ENCODE measurements around the gene ID1.
"Not testable (repeated sequence)": the region's sequence is repeated elsewhere in the genome, so short reads cannot be mapped to it uniquely, and the experiment has no call there.

Gene ID1

DNA sequence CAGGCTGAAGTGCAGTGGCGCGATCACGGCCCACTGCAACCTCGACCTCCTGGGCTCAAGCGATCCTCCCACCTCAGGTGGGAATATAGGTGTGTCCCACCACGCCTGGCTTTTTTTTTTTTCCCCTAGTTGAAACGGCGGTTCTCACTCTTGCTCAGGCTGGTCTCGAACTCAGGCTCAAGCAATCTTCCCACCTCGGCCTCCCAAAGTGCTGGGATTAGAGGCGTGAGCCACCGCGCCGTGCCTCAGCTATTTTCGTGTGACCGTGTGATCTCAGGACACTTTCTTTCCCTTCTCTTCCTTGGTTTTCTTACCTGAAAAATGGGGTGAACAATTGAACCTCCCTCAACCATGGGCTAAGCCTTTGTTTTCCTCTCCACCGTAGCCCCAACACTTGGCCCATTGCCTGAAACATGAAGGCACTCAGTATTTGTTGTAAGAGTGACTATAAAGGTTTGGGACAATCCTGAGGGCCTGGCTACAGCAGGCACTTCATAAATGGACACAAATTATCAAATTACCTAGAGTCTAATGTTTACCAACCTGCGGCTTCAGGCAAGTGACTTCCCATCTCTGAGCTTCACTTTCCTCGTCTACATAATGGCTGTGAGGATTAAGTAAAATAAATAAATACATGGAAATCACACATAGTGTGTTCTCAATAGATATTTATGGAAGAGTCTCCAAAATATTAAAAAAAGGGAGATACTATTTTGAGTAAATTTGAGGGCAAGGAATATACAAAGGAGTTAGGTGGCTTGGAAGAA lies 31.4 kb upstream of the ID1 start:
- DNase-seq = peak; percentile 91

DNA sequence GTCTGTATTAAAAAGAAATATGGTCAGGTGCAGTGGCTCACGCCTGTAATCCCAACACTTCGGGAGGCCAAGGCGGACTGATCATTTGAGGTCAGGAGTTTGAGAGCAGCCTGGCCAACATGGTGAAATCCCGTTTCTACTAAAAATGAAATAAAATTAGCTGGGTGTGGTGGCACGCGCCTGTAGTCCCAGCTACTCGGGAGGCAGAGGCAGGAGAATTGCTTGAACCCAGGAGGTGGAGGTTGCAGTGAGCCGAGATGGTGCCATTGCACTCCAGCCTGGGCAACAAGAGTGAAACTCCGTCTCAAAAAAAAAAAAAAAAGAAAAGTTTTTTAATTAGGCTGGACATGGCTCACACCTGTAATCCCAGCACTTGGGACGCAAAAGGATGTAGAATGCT lies 30.1 kb upstream of the ID1 start:
- not testable (repeated sequence) for DNase-seq

DNA sequence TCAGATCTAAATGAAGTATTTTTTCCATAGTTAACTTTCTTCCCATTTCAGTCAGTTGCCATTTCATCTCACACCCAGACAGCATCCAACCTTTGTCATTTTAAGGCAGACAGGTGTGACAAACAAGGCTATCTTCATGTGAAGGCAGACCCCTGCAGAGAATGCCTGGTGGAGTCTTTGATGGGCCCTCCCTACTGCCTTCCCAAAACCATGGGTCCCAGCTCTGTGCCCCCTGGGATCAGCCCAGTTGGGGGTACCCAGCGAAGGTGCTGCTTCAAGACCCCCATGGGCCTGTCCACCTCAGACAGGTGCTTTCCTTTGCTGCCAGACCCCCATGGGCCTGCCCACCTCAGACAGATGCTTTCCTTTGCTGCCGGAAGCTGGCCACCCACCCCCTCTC lies 28.3 kb upstream of the ID1 start:
- DNase-seq = no peak

DNA sequence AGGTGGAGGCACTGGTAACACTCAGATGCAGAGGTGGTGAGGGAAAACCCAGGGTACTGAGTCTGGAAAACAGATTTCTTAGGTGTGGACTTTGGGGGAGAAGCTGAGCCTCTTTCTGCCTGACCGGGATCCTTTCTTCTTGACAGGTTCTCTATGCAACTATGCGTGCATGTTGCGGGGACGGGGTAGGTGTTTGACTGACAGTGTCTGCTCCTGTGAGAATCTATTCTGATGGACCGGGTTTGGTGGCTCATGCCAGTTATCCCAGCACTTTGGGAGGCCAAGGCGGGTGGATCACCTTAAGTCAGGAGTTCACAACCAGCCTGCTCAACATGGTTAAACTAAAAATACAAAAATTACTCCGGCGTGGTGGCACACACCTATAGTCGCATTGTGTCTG lies 27.9 kb upstream of the ID1 start:
- no peak for DNase-seq

DNA sequence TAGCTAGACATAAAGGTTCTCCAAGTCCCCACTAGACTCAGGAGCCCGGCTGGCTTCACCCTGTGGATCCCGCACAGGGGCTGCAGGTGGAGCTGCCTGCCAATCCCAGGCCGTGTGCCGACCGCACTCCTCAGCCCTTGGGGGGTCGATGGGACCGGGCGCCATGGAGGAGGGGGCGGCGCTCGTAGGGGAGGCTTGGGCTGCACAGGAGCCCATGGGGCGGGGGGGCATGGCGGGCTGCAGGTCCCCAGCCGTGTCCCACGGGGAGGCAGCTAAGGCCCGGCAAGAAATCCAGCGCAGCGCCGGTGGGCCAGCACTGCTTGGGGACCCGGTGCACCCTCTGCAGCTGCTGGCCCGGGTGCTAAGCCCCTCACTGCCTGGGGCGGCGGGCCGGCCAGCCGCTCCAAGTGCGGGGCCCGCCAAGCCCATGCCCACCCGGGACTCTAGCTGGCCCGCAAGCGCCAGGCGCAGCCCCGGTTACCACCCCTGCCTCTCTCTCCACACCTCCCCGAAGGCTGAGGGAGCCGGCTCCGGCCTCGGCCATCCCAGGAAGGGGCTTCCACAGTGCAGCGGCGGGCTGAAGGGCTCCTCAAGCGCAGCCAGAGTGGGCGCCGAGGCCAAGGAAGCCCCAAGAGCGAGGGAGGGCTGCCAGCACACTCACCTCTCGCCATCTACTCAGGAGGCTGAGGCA lies 26.5 kb upstream of the ID1 start:
- no peak for DNase-seq

DNA sequence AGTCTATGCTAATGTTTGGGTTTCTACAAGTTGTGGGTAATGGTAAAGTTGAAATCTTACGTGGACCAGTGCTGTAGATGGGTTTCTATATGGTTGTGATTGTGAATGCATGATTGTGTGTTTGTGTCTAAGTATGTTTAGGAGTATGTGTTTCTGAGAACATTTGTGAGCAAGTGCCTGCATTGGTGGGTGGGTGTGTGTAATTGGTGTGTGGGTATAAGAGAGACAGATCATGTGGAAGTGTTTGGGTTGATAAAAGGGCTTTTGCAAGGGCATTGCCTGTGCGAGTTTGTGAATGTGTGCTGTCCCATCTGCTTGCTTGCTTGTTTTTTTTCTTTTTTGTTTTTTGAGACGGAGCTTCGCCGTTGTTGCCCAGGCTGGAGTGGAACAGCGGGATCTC lies 25.8 kb upstream of the ID1 start:
- no peak for DNase-seq

DNA sequence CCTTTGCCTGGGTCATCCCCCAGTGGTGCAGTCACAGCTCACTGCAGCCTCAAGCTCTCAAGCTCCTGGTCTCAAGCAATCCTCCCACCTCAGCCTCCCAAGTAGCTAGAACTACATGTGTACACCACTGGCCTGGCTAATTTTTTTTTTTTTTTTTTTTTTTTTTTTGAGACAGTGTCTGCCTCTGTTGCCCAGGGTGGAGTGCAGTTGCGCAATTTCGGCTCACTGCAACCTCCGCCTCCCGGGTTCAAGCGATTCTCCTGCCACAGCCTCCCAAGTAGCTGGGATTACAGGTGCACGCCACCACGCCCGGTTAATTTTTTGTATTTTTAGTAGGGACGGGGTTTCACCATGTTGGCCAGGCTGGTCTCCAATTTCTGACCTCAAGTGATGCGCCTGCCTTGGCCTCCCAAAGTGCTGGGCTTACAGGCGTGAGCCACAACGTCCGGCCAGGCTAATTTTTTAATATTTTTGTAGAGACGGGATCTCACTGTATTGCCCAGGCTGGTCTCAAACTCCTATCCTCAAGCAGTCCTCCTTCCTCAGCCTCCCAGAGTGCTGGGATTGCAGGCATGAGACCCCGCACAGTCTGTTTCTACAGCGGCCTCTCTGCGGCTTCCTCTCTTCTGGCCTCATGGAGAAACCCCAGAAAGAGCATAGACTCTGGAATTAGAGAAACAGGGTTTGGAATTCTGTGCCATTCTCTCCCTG lies 25.0 kb upstream of the ID1 start:
- DNase-seq = not testable (repeated sequence)

DNA sequence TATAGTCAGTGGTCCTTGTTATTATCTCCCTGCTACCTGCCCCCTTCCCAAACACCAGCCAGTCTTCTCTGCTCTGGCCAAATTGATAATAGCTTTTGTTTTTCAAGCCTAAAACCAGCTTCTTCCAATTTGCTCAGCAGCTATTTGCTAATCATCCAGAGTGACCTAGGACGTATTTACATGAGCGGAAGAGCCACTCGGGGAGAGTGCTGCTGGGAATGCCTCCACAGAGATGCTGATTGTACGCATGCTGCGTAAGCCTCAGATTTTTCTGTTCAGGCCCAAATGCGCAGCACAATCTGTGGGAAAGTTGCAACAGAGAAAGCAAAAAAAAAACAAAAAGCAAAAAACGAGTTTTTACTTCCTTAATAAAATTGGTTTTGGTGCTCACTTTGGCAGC lies 24.4 kb upstream of the ID1 start:
- DNase-seq = no peak

DNA sequence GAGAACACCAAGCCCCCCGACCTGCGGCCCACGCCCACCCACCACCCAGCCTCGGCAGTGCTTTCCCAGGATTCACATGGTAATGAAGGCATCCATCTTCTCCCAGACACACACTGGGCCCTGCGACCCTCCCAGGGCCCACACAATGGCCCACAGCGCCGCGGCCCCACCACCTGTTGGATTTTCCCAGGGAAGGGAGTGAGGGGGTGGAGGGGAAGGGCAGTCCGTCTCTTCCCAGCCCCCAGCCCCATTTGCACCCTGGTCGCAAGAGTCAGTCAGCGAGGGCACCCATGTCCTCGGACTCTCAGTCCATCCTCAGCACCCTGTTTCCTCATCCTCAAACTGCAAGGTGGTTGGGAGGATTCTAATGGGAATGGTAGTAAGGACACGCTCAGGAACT lies 23.7 kb upstream of the ID1 start:
- DNase-seq = no peak

DNA sequence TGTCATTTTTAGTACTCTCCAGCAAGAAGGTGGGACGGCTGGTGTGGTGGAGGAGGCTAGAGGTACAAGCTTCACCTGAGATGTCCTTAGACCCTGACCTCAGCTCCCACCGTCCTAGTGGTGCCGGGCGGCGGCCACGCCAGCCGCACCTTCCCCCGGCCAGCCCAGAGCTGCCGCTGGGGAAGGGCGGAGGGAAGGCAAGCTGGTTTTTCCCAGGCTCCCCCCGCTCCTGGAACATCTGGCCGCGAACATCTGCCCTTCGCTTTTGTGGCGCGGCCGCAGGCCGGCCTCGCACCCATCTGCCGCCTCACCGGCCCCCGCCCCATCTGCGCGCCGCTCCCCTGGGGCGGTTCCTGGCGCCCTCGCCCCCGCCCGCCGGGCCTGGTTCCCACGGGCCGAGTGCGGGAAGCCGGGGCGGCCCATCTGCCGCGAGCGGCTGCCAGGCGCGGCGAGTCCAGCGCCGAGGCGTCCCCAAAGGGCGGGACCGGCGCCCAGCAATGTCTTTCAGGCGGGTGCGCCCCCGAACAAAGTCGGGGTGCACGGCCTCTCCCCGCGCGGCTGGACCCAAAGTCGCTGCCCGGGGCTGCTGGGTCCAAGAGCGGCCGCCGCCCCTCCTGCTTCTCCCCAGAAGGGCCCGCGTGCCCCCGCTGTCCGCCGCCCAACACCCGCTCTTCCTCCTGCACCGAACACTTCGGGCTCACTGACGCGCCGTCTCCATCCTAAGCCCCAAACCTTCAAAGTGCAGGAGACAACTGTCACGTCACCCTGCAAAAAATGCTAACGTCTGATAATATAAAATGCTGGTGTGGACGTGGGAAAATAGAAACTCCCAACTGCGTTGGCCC lies 17.3 kb upstream of the ID1 start:
- DNase-seq = no peak

DNA sequence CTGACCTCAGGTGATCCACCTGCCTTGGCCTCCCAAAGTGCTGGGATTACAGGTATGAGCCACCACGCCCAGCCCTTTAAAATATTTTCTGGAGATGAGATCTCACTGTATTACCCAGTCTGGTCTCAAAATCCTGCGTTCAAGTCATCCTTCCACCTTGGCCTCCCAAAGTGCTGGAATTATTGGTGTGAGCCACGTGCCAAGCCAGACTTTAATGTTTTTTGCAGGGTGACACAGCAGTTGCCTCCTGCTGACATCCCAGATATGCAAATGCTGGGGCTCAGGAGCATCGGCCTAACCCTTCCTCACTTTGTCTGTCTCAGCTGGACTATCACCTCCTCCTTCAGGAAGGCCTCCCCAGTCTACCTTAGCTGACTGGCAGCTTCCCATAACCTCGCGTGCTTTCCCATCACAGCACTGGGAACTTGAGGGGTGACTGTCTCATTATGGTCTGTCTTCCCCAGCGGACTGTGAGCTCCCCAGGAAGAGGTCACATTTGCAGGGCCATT lies 14.3 kb upstream of the ID1 start:
- no peak for DNase-seq

DNA sequence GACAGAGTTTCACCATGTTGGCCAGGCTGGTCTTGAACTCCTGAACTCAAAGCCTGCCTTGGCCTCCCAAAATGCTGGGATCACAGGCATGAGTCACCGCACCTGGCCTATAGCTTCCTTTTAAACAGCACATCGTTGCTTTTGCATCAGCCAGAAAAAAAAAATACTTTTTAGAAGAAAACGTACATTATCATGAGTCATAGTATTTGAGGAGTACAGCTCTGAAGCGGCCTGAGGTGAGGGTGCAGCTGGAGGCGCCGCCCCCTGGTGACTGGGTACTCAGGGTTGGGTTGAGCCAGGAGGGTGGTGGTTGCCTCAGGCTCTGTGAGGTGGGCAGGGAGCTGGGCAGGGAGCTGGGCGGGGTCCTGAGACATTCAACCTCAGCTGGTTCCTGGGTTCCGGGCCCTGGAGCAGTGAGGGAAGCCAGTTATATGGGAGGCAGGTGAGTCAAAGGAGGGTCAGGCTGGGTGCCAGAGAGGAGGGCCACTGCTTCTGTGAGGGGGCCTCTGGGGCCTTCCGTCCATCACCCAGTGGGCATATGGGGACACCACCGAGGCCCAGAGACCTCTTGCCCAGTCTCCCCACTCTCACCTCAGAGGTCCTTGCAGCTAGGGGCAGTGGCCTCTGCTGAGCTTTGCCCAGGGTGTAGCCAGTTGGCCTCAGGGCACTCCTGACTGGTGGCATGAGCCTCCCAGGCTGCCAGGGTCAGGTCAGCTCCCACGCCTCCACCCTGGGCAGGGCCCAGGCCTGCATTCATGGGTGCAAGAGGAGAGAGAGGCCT lies 11.7 kb upstream of the ID1 start:
- no peak for DNase-seq

DNA sequence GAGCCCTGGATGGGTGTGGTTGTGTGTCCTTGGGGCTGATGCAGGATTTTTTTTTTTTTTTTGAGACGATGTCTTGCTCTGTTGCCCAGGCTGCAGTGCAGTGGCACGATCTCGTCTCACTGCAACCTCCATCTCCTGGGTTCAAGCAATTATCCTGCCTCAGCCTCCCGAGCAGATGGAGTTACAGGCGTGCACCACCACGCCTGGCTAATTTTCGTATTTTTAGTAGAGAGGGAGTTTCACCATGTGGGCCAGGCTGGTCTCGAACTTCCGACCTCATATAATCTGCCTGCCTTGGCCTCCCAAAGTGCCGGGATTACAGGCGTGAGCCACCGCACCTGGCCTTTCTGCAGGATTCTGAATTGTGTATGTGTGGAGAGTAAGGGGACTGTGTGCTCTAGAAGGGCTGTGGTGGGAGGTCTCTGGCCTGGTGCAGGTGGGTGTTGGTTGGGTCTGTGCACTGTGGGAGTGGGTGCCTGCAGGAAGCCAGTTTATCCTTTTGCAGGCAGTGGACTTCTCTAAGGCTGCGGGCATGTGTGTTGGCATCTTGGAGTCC lies 11.0 kb upstream of the ID1 start:
- no peak for DNase-seq

DNA sequence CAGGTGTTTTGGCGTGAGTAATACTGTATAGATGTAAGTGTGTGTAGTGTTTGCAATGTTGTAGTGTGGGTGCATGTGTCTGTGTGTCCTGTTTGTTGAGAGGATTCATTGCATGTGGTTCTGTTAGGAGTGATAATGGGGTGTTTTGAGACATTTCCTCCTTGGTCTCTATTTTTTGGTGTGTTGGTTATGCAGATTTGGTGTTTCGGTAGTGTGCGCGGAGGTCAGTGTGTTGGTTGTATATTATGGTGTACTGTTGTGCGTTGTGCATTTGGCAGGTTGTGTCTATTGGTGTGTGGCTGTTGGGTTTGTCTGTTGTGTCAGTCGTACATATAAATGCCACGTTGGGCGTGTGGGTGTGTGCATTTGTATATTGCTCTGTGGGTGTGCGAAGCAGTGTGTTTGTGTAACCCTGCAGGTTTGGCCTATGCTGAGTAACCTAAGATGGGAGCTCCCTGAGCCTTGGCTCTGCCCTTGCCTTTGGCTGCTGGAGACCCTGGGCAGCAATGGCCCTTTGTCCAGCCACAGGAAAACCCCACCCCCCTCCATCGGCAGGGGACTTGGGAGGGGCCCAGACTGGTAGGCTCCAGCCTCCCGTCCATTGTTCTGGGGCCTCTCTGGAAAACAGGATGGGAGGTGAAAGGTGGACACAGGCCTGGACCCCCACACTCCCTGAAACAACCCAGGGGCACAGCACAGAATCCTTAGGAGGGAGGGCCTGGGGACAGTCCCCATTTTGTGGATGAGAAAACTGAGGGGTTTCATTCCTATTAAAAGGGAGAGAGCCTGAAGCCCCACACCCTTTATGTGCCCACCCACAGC lies 10.3 kb upstream of the ID1 start:
- DNase-seq = no peak

DNA sequence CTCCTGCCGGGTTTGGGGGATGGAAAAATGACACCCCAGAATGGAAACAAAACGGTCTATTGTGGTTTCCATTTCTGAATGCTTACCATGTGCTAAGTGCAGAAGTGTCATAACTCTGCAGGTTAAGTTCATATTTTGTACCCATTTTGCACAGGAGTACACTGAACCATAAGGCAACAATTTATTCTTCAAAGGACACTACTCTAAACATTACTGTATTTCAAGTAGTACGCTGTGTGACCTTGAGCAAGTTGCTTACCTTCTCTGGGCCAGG lies 9.8 kb upstream of the ID1 start:
- no peak for DNase-seq

DNA sequence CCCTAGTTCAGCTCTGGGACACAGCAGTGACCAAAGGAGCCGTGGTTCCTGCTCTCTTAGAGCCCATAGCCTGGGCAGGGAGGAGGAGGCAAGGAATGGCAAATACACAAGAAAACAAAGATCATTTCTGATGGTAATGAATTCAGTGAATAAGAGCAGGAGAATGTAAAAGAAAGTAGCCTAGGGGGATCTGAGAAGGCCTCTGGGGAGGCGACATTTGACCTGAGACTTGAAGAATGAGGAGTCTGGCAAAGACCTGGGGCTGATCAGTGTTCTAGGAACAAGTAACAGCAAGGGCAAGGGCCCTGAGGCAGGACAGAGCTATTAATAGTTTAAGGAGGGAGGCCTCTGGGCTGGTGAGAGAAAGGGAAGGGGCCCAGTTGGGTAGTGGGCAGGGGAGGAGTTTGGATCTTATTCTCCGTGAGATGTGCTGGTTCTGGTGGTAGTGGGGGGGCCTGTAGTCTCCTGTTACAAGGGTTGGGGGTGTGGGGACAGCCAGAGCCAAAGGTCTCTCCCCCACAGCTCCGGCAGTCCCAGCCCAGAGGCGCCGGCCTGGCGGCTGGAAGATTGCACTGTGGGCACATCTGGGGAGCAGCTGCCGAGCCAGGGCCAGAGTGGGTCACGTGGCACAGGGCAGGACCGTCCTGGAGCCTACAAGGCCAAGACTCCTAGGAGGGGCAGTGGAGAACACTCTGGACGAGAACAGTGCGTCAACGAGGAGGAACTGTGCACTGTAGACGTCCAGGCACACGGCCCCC lies 9.3 kb upstream of the ID1 start:
- DNase-seq = no peak

DNA sequence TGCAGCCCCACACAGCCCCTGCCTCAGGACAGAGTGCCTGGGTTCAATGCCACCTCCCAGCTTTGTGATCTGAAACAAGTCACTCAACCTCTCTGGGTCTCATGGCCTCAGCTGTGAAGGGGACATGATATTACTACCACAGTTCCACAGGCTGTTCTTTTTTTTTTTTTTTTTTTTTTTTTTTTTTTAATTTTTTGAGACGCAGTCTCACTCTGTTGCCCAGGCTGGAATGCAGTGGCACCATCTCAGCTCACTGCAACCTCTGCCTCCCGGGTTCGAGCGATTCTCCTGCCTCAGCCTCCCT lies 8.7 kb upstream of the ID1 start:
- DNase-seq = not testable (repeated sequence)

DNA sequence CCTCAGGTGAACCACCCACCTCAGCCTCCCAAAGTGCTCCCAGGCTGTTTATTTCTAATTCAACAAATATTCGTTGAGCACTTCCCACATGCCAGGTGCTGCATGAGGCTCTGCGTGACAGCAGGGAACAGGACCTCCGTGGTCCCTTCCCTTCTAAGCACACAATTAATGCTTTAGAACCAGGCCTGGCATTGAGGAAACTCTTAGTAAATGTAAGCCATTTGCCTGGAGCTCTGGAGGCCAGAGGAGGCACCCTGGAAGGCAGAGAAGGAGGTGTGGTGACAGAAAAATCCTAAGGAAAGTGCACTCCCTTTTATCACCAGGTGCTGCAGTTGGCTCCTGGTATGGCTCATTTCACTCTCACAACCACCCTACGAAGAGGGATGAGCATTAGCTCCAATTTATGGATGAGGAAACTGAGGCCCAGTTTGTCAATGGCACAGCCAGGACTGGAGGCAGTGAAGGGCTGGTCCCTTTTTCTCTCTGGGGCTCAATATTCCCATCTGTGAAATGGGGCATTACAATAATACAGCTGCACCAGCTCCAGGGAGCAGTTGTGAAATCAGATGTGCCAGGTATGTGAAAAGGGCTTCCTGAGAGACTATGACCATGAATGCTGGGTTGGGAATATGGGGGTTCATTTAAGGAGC lies 8.1 kb upstream of the ID1 start:
- no peak for DNase-seq

DNA sequence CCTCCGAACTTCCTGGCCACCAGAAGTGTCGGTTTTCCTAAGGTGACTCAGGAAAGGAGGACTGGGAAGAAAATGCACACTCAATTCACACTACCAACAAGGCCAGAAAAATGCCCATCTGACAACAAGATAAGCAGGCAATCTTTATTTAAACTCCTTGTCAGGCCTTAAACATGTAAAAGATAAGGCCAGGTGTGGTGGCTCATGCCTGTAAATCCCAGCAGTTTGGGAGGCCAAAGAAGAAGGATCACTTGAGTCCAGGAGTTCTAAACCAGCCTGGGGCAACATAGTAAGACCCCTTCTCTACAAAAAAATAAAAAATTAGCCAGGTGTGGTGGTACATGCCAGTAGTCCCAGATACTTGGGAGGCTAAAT lies 7.6 kb upstream of the ID1 start:
- no peak for DNase-seq

DNA sequence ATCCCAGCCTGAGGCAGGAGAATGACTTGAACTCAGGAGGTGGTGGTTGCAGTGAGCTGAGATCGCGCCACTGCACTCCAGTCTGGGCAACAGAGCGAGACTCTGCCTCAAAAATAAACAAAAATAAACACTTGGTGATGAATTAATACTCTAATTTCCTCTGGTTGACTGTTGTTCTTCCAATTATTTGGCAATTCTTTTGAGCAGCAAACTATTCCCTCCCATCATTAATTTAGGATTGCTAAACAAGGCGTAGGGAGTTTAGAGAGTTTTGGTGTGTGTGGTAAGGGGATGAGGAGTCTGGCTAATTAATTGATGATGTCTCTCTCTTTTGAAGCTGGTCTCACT lies 2.7 kb upstream of the ID1 start:
- DNase-seq = no peak

Measured in NCI-H1105 treated with DMSO at 0.1 percent for 48 hours (cell line).